Activated CD8-positive, alpha-beta memory T cell treated with anti-CD3 and anti-CD28 coated beads, Interleukin-2, amount 50 U/mL, for 4 hours (primary cell): ENCODE data around the gene HORMAD2.

Source experiments
- DNase-seq: peaks from one replicate; pipeline ENCODE4 v3.0.0-alpha.2; 2020

HORMAD2 gene

DNA sequence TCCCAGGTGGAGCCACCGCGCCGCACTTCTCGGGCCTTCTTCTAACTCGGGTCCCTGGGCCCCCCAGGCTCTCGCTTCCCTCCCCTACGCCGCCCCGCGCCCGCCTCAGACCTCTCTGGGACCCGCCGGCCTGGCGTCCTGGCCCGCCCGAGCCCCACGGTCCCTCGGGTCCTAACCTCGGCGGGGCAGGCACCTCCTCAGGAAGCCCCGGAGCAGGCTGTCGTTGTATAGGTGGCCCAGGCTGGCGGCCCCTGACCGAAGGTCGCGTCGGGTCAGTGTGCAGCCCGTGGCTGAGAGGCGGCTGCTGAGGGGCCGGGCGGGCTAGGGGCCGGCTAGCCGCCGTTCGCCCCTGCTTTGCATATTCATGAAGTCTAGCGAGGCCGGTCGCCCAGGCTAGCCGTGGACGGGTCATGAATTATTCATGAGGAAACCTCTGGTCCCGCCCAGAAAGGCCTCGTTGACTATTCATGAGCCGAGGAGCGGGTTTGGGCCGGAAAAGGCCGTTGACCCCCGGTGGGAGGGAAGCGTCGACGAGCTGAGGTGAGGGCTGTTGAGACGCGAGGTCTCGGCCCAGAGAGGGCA is at the start of gene HORMAD2:
Gene HORMAD2 (plus strand): TSS at position 513 of the 582 bp plus-strand sequence. CDS start 13,489 bp downstream, outside the sequence.
- no peak for DNase-seq

DNA sequence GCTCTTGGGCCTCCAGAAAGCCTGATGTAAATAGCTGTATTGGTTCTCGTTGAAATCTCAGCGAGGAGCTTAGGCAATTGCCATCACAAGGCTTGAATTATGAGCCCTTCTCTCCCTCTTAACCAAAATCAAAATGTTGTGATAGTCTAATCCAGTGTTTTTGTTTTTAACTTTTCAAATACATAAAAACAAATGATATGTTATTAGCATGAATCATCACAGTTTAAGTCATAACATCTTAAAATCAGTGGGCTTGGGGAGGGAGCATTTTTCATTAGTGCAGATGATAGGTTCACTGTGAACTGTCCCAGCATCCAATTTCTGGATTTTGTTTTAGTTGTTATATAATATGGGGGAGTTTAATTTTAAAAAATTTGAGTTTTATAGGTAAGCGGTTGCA is 48.9 kb upstream of the HORMAD2 start:
- DNase-seq: no peak

DNA sequence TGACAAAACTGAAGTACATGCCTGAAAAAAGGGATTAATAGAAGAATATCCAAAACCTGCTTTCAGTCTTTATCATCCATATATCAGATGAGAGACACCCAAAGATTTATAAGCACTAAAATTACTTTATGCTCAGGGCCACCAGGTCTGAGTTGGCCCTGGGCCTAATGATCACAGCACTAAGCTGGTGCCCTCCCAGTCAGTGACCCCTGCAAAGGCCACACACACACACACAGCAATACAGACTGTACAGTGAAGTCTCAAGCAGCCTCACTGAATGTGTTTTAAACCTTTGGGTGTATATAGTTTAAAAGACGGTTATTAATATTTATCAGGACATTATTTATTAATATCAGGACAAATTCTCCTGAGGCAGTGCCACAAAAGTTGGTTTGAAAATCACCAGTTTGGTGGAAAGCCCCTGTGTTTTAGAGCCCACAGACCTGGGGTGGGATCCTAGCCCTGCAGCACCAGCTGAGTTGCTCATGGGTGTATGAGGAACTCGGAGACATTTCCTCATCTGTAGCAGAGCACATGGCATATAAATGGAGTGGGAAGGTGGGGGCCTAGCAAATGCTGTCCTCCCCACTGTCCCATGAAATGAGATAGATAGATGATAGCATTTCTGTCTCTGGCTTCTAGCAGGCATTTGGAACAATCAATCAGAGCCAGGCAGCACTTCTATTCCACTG is 48.4 kb upstream of the HORMAD2 start:
- no peak for DNase-seq

DNA sequence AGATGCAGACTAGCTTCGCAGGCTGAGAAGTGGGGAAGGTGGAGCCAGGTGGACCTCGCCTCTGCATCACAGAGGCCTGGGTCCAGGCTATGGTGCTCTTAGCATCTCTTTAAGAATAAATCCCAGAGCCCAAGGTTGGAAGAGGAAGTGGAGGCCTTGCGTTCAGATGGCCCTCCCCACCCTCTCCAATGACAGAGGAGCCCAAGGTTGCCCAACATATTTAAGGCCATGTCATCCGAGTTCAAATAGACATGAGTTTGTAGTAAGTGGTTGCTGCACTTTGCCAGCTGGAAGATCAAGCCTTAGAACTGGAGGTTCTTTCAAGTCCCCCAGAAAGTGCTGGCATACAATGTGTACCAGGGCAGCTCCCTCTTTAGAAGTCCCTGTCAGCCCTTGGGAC is 47.1 kb upstream of the HORMAD2 start:
- no peak for DNase-seq

- DNase-seq: no peak
These were observed 46.4 kb upstream of the HORMAD2 start for GRCh38 chr22:30033901-30034300.

- no peak for DNase-seq
These were observed 43.6 kb upstream of the HORMAD2 start for GRCh38 chr22:30036656-30037055.

DNA sequence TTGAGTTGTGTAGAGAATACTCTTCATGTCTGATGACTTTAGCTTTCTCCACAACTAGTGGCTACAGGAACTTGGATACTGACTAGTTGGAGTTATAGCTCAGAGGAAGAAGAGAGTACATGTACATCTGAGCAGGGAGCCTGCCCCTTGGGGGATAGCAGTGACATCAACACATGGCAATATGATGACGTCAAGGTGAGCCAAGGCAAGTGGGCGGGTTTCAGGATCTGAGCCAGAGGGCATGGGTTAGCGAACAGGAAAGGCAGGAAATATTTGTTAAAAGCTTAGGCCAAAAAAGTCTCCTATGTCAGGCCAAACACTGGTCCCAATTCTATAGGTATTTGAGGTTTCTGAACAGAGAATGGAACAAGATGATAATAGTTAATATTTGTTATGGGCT is 42.0 kb upstream of the HORMAD2 start:
- no peak for DNase-seq

- DNase-seq: no peak
These were observed 39.6 kb upstream of the HORMAD2 start for GRCh38 chr22:30040499-30041260.

- no peak for DNase-seq
These were observed 38.8 kb upstream of the HORMAD2 start for GRCh38 chr22:30041475-30041874.

DNA sequence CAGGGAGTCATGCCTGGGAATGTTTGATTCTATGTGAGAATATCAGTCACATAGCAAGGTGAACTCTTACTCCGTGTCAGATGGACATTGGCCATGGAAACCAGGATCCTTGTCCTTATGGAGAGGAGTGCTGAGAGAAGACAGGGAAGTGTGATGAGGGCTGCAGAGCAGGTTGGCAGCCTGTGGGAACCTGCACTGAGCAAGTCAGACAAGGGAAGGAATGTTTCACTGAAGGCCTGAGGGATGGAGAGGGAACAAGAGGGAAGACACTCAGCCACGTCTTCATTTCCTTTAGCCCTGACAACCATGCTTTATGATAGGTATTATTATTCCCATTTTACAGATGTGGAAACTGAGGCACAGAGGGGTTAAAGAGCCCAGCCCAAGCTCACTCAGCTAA is 38.4 kb upstream of the HORMAD2 start:
- DNase-seq: no peak

DNA sequence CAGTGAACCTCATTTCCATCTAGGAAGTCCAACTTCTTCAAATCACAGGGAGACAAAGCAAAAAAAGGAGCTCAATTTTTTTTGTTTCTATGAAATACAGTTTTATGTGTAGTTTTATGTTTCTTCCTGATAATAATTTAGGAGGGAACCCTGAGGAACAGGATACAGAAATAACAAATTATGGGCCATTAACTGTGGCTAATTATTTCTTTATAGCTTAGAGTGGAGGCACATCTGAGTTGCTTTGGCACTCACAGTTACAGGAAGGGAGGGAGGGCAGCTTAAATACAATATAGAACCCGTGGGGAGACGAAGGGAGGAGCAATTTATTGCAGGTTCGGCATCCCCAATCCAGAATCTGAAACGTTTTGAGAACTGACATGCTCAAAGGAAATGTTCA is 37.1 kb upstream of the HORMAD2 start:
- no peak for DNase-seq

DNA sequence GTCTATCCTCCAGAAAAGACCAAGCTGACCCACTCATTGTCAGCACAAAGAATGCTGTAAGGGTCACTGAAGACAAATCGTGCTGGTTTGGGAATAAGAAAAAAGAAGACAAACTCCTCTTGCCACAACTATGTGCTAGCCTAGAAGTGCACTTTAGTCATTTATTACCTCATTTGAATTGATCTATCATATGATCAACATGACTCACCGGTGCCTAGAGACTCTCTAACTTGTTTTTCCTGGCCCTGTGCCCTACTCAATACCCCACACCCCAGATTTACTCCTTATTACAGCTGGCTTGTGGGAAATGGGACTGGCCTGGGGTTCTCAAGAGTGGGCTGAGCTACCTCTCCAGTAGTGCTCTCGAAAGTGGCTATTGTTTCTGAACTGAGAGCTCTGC is 35.9 kb upstream of the HORMAD2 start:
- no peak for DNase-seq

- no peak for DNase-seq
These were observed 35.3 kb upstream of the HORMAD2 start for GRCh38 chr22:30044881-30045493.

- DNase-seq: no peak
These were observed 34.8 kb upstream of the HORMAD2 start for GRCh38 chr22:30045494-30045887.

GRCh38 chr22:30045901-30046715 is 34.2 kb upstream of the HORMAD2 start:
- no peak for DNase-seq

GRCh38 chr22:30046716-30047363 is 33.4 kb upstream of the HORMAD2 start:
- no peak for DNase-seq

DNA sequence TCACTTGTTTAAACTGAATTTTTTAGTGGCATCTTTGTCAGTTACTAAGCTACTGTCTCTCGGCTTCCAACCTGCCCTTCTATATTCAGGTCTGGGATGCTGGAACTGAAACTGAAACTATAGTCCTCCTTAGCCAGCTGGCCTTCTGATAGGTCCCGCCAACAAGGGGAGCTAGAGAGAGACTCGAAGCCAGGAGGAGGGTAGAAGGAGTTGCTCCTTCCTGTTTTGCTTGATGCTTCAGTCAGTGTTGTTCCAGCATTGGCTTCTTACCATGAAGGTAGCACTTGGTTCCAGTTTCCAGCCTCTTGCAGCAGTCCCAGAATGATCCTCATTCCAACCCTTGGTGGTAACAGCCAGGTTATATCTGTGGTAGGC is 32.9 kb upstream of the HORMAD2 start:
- no peak for DNase-seq

DNA sequence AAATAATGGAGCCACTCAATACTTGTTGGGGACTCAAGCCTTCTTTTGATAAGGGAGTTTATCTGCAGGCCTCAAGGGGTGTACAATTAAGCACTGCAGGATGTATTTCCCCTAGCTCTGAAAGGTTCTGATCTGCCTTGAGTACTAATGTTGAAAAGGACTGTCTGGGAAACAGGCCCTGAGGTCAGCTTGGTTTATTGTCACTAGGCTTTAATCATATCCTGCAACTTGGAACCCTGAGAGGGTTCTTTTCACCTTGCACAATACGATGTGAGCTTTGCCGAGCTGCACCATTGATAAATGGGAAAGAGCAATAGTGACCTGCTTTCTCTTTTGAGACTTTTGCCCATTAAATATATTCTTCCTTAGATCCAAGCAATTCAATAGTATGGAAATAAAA is 31.6 kb upstream of the HORMAD2 start:
- DNase-seq: no peak

GRCh38 chr22:30054067-30054763 is 26.0 kb upstream of the HORMAD2 start:
- DNase-seq: no peak

GRCh38 chr22:30054764-30055069 is 25.5 kb upstream of the HORMAD2 start:
- DNase-seq: no peak

DNA sequence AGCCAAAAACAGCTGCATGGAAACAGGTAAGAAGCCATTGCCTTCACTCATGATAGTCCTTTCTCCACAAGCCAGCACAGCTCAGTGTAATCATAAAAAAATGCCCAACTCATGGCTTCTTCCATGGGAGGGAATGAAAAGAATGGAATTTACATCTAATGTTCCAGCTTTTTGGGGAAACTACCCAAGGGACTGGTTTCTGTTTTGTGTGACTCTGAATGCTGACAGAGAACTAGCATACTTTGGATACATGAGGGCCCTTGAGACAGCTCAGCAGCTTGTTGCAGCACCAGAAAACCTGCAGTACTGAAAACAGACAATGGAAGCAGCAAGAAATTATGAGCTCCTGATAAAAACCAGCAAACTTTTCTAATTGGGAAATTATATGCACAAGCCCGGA is 24.2 kb upstream of the HORMAD2 start:
- DNase-seq: no peak

DNA sequence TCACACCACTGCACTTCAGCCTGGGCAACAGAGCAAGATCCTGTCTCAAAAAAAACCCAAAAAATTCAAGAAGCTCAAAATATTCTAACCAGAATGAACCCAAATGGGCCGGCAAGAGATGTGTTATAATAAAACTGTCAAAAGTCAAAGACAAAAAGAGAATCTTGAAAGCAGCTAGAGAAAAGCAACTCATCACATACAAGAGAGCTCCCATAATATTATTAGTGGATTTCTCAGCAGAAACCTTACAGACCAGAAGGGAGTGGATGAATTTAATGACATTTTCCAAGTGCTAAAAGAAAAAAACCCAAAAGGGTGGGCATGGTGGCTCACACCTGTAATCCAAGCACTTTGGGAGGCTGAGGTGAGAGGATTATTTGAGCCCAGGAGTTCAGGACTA is 22.9 kb upstream of the HORMAD2 start:
- no peak for DNase-seq
